Fibroblast of skin of abdomen (primary cell): ENCODE results near the gene C2orf78. TPM values are rescaled to one million over a fixed set of nuclear protein-coding genes. Genes with fewer than 3 reads are reported as not detected.
"Not testable (repeated sequence)": the region's sequence is repeated elsewhere in the genome, so short reads cannot be mapped to it uniquely, and the experiment has no call there.

Experiments used
- DNase-seq: peaks from one replicate; pipeline ENCODE4 v3.0.0-alpha.2; 2013
- polyA plus RNA-seq, 2 experiments: library from polyadenylated mRNA; unstranded; fragments of 120-200 nt; gene quantifications; one replicate each; pipeline ENCODE4 v1.2.1, GENCODE V29; 2013; ENCODE audit not compliant: insufficient read length in 2 of 2

Gene C2orf78, protein sequence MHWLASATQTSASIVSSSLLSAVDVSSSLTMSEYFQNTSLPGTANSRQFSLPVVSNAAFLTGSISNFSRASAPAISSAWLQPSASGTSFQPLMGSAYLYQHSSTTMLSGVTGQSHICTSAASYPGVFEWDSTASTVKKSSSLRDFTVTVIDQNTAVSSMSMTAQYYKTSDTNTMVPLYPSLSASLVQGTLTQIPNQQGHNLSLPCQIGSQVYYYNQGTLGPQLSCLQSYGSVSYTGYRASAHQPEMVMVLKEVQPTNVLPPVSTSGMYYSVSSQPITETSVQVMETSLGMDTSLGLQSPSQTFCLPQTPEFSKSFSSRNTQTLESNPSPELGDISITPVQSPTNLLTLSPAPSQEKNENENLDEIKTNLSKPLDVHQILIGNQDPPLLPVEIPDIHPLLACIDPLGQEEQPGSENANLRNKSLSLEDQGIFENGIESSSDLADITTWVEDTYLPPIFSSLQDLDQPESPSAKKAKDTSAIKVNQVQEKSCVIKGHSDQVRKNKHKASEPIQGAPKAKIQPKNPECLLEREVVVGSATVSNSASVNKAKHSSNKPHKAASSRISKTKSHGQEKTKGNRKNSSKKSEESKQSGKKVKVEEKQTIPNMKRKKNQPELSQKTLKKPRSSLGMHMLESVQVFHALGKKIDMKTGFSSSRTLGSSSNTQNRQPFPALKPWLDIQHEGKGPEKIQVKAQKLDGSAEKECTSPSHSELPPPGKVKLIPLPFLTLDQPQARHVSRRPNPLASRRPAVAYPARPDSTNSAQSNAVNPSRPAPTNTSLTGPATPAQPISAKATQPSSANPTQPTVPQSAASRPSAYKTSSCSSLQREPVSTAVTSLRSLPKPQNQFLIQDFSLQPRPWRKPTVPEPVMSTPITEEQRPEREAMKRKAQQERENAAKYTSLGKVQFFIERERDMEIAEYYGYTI
- not detected for polyA plus RNA-seq (2013, experiment 1 of 2; ENCODE audit: insufficient read length)
- not detected for polyA plus RNA-seq (2013, experiment 2 of 2; ENCODE audit: insufficient read length)

DNA sequence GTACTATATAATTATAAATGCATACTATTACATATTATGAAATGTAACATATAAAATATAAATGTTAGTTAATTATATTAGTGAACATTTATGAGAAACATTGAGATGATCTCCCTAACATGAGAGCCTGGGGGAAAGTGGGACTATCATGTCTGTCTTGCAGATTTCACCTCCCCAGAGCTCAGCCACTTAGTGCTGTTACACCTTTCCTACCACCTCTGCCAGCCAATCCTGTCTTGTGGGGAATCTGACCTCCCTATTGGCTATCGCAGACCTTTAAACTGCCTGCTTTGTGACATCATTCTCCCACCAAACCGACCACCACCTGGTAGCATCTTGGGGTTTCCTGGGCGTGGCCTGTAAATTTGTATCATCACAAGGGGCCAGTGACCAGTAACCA, at the start of gene C2orf78:
TSS of gene C2orf78 (plus strand) at position 301 of the 400 bp plus-strand sequence. CDS start 127 bp downstream, outside the sequence.
- not testable (repeated sequence) for DNase-seq

DNA sequence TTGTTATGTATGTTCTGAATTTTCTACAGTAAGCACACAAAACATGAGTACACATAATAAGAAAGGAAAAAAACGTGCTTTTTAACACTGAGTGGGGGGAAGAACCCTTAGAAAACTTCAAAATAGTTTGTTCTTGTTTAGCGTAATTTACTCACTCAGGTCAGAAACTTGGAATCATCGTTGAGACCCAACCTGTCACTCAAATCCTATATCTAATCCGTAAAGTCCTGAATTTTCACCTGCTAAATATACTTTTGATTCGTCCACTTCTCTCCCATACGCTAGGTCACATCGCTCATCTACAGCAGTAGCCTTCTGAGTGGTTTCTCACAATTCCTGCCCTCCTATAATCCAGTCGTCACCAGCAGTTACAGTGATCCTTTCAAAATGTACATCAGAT, 47.6 kb upstream of the C2orf78 start:
- no peak for DNase-seq

DNA sequence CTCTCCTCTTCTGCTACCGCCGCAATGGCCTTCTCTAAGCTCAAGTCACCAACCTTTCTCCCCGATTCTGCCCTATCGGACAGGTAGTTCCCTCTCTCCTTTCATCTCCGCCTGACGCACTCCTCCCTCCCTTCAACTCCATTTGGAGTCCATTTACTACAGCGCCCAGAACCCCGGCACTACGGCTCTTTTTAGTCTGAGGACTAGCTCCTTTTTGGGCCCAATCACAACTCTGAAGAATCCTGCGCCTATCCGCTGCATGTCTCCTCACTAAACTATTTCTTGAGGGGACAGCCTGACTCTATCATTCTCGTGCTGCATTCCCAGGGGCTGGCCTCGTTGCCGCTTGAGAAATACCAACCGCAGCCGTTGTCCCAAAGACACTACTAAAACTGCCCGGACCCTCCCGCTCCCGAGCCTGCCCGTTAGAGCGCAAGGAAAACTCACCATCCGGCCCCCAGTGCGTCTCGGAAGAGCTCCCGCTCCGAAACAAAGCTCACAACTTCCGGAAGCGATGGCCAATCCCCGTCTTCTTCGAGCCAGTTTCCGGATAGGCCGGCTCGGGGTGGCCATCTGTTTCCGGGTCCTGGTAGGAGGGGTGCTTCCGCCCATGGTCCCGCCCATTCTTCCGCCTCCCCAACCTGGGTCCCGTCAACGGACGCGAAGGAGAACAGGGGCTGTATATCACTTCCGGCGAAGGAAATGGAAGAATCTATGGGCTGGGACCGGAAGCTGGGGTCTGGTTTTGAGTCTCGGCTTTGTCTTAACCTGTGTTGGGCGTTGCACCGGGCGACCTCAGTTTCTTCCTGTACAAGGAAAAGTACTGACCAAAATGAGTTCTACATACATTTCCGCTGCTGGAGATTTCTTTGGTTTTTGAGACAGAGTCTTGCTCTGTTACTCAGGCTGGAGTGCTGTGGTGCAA, 46.9 kb upstream of the C2orf78 start, which contains the start of gene TPRKB:
TSS of gene TPRKB (minus strand) at position 491 of the 925 bp plus-strand sequence. CDS start 2,776 bp downstream, outside the sequence.
- peak; percentile 99 for DNase-seq

DNA sequence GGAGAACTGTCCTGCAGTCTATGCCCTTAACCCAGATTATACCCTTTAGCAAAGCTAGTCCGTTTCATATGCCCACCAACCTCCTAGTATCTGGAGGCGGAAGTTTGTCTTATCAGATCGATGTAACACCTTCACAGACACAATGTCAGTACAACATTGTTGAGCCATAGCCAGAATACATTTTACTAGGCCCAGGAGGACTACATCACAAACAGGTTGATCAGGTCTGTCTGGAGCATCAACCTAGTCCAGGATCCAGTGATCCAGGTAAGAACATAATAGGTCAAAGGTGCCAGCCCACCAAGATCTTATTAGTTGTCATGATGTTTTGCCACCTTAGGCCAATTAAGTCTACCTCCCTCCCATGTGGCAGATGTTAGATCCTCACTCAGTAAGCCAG, 44.9 kb upstream of the C2orf78 start:
- DNase-seq, result no peak

DNA sequence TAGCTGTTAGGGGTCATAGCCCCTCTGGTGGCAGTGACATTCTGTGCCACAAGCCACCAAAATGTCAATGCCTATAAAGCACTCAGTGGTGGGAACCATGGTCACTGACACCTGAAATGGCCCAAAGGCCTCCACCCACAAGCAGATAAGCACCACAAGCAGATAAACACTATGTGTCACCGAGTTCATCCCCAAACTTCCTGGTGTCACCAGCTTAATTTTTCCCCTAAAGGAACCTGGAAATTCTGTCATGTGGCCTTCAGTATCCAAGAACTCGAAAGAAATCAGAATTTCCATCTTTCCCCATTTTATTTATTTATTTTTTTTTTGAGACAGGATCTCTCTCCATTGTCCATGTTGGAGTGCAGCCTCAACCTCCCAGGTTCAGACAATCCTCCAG, 43.2 kb upstream of the C2orf78 start:
- no peak for DNase-seq

DNA sequence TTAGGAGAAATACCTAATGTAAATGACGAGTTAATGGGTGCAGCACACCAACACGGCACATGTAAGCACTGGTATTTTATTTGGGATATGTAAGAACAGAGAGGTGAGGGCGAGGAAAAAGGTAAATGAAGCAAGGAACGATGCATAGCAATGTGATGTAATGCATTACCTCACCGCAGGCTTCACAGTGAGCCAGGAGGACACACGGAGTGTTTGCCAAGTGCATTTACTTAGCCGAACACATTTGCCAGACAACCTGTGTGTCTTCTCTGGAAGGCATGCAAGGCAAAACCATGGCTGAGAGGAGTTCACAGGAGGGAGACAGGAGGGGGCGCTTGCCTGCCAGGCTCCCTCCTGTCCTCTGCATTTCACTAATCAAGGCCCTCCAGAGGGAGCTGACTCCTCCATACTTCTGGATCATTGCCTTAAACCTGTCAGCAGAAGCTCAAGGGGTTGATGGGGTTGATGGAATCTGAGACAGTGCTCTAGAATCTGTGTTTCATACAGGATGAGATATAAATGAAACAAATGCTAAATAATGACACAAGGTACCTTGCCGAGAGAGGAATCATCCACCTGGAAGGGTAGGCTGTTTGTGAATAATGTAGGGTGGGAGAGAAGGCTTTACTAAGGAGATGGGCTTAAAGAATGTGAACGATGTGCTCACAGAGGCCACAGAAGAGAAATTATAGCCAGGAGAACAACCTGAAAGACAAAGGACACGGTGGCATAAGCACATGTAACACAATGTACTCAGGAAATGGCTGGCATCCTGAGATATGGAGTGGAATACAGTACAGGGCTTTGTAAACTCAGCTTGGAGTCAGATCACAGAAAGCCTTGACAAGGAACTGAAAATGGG, 37.7 kb upstream of the C2orf78 start:
- DNase-seq, result no peak

DNA sequence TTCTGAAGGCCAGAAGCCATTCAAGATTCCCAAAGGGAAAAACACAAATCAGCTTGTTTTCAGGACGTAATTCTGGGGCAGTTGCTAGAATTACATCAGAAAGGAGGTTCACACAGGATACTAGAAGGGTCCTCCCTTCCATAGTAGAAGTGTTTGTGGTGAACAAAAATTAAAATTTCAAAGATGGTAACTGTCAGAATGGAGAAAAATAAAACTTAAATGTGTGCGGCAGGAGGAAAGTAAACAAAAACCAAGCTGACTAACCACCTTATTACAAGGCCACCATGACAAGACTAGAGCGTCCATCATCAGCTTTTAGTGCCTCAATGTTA, 37.1 kb upstream of the C2orf78 start:
- DNase-seq, result no peak

DNA sequence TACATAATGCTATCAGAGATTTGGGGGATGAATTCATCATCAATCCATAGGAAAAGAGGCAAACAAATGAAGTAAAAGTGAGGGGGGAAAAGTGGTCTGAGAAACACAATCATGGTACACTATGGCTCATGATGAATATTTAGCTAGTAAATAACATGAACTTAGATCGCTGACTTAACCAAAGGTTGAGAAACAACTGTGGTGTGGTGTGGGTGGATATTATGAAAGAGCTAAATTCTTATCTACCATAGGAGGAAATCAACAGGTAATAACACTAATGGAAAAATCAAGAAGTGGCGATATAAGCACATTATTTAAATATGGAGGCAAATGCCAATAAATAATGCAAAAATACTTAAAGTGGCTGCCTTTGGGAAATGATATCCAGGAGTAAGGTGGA, 34.7 kb upstream of the C2orf78 start:
- DNase-seq, result no peak

DNA sequence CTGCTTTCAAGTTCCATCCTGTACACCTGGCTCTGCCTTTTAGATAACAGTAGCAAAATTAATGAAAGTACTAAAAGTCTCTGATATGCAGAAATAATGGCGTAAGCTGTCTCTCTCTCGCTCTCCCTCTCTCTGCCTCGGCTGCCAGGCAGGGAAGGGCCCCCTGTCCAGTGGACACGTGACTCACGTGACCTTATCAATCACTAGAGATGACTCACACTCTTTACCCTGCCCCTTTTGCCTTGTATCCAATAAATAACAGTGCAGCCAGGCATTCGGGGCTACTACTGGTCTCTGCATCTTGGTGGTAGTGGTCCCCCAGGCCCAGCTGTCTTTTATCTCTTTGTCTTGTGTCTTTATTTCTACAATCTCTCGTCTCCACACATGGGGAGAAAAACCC, 29.7 kb upstream of the C2orf78 start:
- not testable (repeated sequence) for DNase-seq

DNA sequence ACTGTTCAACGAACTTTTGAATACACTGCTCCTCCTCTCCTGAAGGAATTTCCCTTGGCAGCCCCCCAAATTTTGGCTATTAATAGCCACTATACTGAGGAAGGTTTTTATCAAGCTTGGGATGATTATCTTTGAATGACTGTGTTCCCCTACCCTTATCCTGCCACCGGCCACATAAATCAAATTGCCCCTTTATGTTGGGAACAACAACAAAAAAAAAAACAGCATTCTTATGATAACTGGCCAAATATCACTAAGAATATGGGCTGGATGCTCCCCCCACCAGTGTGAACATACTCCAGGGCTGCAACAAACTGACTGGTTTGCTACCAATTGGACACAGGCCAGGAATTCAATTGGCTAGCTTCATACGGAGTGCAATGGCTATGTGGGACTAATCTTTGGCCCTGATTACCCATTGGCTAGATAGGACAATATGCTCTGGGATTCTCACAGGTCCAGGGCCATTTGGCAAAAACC, 24.7 kb upstream of the C2orf78 start:
- DNase-seq, result peak; percentile 54

DNA sequence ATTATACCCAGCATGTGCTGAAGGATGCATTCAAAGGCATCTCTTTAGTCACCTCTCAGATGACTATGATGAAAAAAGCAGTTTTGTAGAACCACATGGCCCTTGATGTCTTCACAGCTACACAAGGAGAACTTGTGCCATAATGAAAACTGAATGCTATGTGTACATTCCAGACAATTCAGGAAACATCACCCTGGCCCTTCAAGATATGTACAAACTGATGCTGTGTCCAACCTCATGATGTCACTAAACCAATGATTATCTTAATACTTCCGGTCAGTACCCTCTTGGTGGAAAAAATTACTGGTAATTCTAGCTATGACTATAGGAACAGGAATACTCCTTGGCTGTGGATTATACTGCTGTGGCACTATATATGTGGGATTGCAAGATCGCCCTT, 24.1 kb upstream of the C2orf78 start:
- DNase-seq, result no peak

DNA sequence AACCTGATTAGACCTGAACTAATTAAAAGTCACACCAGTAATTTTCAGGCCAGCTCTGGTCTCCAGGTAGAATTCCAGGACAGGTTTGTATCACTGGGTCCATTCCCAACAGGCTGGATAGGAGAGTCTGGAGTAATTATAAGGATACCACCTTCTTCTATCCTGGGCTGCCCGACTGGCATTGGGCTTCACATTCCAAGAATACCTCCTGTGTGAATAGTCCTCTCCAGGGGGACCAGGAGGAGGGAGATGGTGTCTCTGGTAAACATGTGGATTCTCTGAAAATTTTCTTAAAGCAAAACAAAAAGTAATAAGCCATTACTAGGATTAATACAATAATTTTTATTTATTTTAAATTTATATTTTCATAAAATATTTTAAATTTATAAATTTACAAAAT, 21.4 kb upstream of the C2orf78 start:
- DNase-seq, result no peak

DNA sequence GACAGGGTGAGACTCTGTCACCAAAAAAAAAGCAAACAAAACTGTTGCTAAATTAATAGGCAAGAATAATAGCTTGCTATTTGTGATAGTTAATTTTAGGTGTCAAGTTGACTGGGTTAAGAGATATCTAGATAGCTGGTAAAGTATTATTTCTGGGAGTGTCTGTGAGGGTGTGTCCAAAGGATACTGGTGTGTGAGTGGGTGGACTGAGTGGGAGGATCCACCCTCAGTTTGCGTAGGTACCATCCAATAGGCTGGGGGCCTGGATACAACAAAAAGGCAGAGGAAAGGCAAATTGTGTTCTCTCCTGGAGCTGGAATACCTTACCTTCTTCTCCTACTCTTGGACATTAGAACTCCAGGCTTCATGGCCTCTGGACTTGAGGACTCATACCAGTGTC, 19.0 kb upstream of the C2orf78 start:
- DNase-seq, result no peak

DNA sequence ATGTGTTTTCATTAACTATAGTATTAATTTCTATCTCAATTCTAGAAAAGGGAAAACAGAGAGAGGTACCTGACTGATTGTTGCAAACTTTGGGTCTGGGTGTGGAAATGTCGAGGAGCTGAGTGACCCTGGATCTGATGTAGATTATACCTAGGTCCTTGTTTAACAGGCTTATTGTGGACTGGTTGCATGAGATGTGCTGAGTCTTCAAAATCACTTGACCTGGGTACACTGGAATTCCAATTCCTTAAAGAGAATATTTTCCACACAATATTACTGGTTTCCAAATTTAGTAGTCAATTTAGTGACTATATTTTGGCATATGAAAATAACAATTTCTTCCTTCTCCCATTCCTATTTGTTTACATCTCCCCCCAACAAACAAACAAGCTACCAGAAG, 17.6 kb upstream of the C2orf78 start:
- DNase-seq, result no peak

DNA sequence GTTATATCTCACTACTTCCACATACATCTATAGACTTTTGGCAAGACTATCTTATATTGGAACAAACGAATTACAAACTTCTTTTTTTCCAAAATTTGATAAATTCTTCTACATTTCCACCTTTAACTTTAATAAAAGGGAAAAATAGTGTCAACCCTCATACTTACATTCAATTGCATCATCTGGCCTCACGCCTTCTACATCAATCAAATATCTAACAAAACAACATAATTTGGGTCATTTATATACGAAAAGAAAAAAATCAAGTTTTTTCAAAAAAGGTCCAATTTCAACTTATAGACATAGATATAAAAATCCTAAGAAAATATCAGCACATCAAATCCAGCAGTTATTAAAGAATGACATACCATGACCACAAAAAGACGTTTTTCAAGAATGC, 17.0 kb upstream of the C2orf78 start:
- no peak for DNase-seq

DNA sequence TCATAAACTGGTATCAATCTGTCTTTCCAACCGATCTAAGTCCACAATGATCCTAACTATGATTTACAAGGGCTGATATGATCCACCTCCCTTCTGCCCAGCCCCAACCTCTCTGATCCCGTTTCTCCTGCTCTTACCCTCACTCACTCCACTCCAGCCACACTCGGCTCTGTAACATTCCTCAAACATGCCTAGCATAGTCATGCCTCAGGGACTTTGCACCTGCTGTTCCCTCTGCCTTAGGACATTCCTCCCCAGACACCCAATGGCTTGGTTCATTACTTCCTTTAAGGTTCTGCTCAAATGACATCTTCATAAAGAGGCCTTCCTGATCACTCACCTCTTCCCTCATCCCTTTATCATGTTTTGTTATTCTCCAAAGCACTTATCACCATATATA, 13.3 kb upstream of the C2orf78 start:
- DNase-seq, result no peak

DNA sequence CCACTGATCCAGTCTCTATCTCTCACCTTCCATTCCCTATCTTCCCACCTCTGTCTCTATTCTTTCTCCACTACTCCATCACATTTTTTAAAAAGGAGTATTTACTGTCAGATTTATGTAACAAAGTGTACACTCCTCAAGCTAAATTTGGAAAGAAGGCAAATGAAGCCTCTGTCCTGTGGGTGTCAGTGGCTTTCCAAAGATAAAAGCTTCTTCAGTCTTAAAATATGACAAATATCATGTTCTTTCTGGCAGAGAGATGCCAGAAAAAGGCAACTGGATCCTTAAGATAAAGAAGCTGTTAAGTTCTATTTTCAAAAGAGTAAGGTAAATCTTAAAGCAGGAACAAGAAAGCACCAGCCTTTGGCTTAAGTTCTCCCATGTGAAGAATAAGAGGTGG, 11.2 kb upstream of the C2orf78 start:
- DNase-seq, result no peak

DNA sequence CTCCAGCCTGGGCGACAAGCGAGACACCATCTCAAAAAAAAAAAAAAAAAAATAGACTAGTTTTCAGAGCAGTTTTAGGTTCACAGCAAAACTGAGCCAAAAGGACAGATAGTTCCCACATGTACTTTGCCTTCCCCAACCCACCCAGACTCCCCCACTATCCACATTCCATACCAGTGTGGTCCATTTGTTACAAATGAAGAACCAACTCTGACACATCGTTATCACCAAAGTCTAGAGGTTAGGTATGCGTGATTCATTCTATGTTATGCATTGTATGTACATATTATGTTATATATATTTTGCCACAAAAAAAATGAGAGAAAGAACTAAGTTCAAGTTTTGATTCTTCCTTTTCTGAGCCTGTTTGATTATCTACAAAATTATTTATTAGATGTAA, 7.6 kb upstream of the C2orf78 start:
- DNase-seq, result peak; percentile 58

DNA sequence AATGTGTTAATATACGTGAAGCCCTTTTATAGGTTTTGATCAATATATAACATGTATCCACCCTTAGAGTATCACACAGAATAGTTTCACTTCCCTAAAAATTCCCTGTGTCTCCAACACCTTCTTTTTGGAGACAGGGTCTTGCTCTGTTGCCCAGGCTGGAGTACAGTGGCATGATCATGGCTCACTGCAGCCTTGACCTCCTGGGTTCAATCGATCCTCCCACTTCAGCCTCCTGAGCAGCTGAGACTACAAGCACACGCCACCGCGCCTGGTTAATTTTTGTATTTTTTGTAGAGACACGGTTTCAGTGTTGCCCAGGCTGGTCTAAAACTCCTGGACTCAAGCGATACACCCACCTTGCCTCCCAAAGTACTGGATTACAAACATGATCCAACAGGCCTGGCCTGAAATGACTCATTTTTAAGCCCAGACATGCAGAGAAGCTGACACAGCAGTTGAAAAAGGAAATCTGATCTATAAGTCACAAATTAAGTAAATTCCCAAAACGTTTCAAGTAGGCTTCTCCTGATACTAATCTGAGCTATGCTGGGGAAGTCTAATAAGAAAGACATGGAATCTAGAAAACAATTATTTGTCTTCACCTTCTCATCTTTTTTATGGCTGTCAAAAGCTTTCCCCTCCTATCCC, 7.0 kb upstream of the C2orf78 start:
- DNase-seq, result peak; percentile 46

DNA sequence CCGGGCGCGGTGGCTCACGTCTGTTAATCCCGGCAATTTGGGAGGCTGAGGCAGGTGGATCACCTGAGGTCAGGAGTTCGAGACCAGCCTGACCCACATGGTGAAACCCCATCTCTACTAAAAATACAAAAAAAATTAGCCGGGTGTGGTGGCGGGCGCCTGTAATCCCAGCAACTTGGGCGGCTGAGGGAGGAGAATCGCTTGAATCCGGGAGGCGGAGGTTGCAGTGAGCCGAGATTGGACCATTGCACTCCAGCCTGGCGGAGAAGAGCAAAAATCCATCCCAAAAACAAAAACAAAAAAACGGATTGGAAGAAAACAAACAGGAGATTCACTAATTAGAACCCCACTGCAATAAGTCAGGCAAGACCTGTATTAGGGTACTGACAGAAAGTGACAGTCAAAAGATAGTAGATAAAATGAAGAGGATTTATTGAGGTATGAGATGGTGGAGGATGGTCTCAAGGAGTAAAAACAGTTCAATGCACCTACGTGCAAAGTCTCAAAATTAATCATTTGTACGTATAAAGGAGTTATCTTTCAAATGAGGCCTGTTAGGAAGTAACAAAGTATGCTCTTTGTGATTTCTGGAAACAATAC, 5.0 kb upstream of the C2orf78 start:
- not testable (repeated sequence) for DNase-seq
